ENCODE results near the gene LYST.

GRCh38 chr1:235739631-235740030, 127.1 kb downstream of the LYST start:
- TF ChIP-seq CTCF (IDR thresholded peaks at IDR 0.05; ENCODE audit: low read length) (no peak), EZH2phosphoT487 (IDR thresholded peaks at IDR 0.05; ENCODE audit: low read length) (no peak), EZH2 (optimal IDR thresholded peaks at IDR 0.05; ENCODE audit: low read depth, low read length) (no peak)

Measured in MM.1S (cell line).